ENCODE results near the gene HPSE2. TPM values are rescaled to one million over a fixed set of nuclear protein-coding genes. Genes with fewer than 3 reads are reported as not detected.

Gene HPSE2
- polyA plus RNA-seq, 2 of the 4 experiments (the other 2 are of a cell fraction) = not detected

DNA sequence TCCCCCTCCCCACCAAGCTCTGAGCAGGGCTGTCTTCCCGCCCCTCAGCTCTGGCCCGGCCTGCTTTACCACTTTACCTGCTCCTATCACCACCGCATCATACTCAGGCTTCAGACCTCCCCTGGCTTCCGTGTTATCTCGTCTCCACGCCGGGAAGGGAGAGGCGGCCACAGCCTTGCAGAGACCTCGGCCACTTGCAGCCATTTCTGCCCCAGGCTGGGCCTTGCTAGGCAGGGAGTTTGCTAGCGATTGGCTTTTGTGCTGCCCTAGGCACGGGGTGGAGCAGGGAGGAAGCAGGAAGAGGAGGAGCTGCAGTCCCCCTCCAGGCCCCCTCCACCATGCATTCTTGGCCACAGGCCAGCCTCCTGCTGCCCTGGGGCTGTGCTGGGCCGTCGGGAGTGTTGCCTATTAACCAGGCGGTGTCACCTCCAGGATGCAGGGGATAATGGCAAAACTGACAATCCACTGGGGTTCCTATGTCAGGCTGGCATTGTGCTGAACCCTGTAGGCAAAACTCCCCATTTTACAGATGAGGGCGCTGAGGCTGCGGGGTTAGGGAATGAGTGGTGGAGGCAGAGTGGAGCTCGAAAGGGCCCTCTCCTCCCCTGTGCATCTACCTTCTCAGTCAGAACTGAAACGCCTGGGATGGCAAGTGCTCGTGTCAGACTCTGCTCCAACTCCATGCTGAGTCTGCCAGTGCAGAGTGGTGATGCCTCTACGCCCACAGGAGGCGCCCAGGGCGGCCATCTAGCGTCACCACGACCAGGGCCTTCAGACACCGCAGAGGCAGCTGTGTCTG lies 820.5 kb downstream of the HPSE2 start, which contains the start of gene PYROXD2:
PYROXD2 (minus strand) TSS at position 251 of the 799 bp plus-strand sequence; CDS start at position 204, 47 bp downstream.
- DNase-seq (ENCODE audit: low read depth in 1 of 2, low spot score in 1 of 2) = peak; percentile 75 to 84
- TF ChIP-seq HOXB5 (CRISPR knock-in tag; IDR thresholded peaks at IDR 0.05) = no peak
- TF ChIP-seq, protein P1, sequence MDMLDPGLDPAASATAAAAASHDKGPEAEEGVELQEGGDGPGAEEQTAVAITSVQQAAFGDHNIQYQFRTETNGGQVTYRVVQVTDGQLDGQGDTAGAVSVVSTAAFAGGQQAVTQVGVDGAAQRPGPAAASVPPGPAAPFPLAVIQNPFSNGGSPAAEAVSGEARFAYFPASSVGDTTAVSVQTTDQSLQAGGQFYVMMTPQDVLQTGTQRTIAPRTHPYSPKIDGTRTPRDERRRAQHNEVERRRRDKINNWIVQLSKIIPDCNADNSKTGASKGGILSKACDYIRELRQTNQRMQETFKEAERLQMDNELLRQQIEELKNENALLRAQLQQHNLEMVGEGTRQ (IDR thresholded peaks at IDR 0.05) = no peak
- TF ChIP-seq JUN (IDR thresholded peaks at IDR 0.05) = peak in 1 of 2 experiments; percentile 43; a peak in 1 of 5 replicates
- no peak for TF ChIP-seq FOSB (CRISPR knock-in tag; IDR thresholded peaks at IDR 0.05)
- no peak for TF ChIP-seq EP300 (IDR thresholded peaks at IDR 0.05)
- no peak for TF ChIP-seq RARB (CRISPR knock-in tag; IDR thresholded peaks at IDR 0.05)
- TF ChIP-seq, protein P2, sequence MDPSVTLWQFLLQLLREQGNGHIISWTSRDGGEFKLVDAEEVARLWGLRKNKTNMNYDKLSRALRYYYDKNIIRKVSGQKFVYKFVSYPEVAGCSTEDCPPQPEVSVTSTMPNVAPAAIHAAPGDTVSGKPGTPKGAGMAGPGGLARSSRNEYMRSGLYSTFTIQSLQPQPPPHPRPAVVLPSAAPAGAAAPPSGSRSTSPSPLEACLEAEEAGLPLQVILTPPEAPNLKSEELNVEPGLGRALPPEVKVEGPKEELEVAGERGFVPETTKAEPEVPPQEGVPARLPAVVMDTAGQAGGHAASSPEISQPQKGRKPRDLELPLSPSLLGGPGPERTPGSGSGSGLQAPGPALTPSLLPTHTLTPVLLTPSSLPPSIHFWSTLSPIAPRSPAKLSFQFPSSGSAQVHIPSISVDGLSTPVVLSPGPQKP (IDR thresholded peaks at IDR 0.05; ENCODE audit: low read depth, low read length) = no peak
- no peak for TF ChIP-seq RCOR1 (IDR thresholded peaks at IDR 0.05; ENCODE audit: low read depth, low read length)
- no peak for TF ChIP-seq EHF (CRISPR knock-in tag; IDR thresholded peaks at IDR 0.05)
- TF ChIP-seq, protein P3, sequence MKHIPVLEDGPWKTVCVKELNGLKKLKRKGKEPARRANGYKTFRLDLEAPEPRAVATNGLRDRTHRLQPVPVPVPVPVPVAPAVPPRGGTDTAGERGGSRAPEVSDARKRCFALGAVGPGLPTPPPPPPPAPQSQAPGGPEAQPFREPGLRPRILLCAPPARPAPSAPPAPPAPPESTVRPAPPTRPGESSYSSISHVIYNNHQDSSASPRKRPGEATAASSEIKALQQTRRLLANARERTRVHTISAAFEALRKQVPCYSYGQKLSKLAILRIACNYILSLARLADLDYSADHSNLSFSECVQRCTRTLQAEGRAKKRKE (CRISPR knock-in tag; IDR thresholded peaks at IDR 0.05; ENCODE audit: low read depth) = no peak
- TF ChIP-seq, protein P4, sequence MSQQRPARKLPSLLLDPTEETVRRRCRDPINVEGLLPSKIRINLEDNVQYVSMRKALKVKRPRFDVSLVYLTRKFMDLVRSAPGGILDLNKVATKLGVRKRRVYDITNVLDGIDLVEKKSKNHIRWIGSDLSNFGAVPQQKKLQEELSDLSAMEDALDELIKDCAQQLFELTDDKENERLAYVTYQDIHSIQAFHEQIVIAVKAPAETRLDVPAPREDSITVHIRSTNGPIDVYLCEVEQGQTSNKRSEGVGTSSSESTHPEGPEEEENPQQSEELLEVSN (IDR thresholded peaks at IDR 0.05; ENCODE audit: borderline replicate concordance, low read depth) = no peak
- TF ChIP-seq POLR2A (IDR thresholded peaks at IDR 0.05; ENCODE audit: low read length) = peak; percentile 87
- TF ChIP-seq, protein P5, sequence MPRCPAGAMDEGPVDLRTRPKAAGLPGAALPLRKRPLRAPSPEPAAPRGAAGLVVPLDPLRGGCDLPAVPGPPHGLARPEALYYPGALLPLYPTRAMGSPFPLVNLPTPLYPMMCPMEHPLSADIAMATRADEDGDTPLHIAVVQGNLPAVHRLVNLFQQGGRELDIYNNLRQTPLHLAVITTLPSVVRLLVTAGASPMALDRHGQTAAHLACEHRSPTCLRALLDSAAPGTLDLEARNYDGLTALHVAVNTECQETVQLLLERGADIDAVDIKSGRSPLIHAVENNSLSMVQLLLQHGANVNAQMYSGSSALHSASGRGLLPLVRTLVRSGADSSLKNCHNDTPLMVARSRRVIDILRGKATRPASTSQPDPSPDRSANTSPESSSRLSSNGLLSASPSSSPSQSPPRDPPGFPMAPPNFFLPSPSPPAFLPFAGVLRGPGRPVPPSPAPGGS (IDR thresholded peaks at IDR 0.05) = 0 out of 3 replicates have a peak, but pooled peaks have one; percentile 30
- no peak for TF ChIP-seq FOXS1 (CRISPR knock-in tag; IDR thresholded peaks at IDR 0.05)
- TF ChIP-seq PHF8 (IDR thresholded peaks at IDR 0.05; ENCODE audit: borderline replicate concordance, low read depth) = peak; percentile 22; the same call in 1 of the 2 replicates
- TF ChIP-seq ZC3H11A (IDR thresholded peaks at IDR 0.05) = no peak
- TF ChIP-seq, protein P6, sequence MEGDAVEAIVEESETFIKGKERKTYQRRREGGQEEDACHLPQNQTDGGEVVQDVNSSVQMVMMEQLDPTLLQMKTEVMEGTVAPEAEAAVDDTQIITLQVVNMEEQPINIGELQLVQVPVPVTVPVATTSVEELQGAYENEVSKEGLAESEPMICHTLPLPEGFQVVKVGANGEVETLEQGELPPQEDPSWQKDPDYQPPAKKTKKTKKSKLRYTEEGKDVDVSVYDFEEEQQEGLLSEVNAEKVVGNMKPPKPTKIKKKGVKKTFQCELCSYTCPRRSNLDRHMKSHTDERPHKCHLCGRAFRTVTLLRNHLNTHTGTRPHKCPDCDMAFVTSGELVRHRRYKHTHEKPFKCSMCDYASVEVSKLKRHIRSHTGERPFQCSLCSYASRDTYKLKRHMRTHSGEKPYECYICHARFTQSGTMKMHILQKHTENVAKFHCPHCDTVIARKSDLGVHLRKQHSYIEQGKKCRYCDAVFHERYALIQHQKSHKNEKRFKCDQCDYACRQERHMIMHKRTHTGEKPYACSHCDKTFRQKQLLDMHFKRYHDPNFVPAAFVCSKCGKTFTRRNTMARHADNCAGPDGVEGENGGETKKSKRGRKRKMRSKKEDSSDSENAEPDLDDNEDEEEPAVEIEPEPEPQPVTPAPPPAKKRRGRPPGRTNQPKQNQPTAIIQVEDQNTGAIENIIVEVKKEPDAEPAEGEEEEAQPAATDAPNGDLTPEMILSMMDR (IDR thresholded peaks at IDR 0.05) = no peak
- no peak for TF ChIP-seq BHLHE40 (IDR thresholded peaks at IDR 0.05; ENCODE audit: low read depth, low read length)
- no peak for TF ChIP-seq HOXA7 (CRISPR knock-in tag; IDR thresholded peaks at IDR 0.05)
- TF ChIP-seq RNF2 (IDR thresholded peaks at IDR 0.05; ENCODE audit: borderline replicate concordance, low read depth) = no peak
- no peak for TF ChIP-seq CEBPB (IDR thresholded peaks at IDR 0.05)
- no peak for TF ChIP-seq ZFP36 (IDR thresholded peaks at IDR 0.05; ENCODE audit: borderline replicate concordance, partially characterized antibody)
- TF ChIP-seq, protein P7, sequence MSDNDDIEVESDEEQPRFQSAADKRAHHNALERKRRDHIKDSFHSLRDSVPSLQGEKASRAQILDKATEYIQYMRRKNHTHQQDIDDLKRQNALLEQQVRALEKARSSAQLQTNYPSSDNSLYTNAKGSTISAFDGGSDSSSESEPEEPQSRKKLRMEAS (IDR thresholded peaks at IDR 0.05) = peak; percentile 53
- TF ChIP-seq KDM5A (IDR thresholded peaks at IDR 0.05) = no peak
- TF ChIP-seq MAZ (IDR thresholded peaks at IDR 0.05; ENCODE audit: borderline replicate concordance, low read depth, low read length) = no peak
- TF ChIP-seq, protein P8, sequence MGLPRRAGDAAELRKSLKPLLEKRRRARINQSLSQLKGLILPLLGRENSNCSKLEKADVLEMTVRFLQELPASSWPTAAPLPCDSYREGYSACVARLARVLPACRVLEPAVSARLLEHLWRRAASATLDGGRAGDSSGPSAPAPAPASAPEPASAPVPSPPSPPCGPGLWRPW (IDR thresholded peaks at IDR 0.05) = no peak
- TF ChIP-seq JUNB (IDR thresholded peaks at IDR 0.05) = no peak
- no peak for TF ChIP-seq TFCP2L1 (CRISPR knock-in tag; IDR thresholded peaks at IDR 0.05)
- no peak for TF ChIP-seq SMC3 (IDR thresholded peaks at IDR 0.05)
- TF ChIP-seq SREBF2 (IDR thresholded peaks at IDR 0.05) = no peak
- TF ChIP-seq CBX2 (IDR thresholded peaks at IDR 0.05; ENCODE audit: borderline replicate concordance, low read depth) = no peak
- TF ChIP-seq NR3C1 (IDR thresholded peaks at IDR 0.05) = no peak
- TF ChIP-seq CHD2 (IDR thresholded peaks at IDR 0.05; ENCODE audit: low read length, partially characterized antibody) = no peak
- no peak for TF ChIP-seq HDAC2 (IDR thresholded peaks at IDR 0.05)
- no peak for TF ChIP-seq TP53 (CRISPR knock-in tag; IDR thresholded peaks at IDR 0.05)
- CTCF ChIA-PET = interaction anchor here (0.9 kb wide), 1 partner anchor 8 kb away, joined by 3 read pairs; no protein-coding TSS in a partner anchor
- peak within 1 kb of the TSS; percentile 50 for H3K4me3 ChIP-seq
- H3K4me2 ChIP-seq = peak within 1 kb of the TSS; percentile 81
- no peaks in the 10 kb centered on the region for H3K9me3 ChIP-seq
- no peak for FAIRE-seq
- 46% methylated on average over 20 of the region's 25 CpGs for WGBS (ENCODE audit: missing lambda C conversion rate)
- peak within 1 kb of the TSS; percentile 75 to 88 for H3K27ac ChIP-seq
- ATAC-seq = peak; percentile 76 to 92
- POLR2A ChIA-PET = interaction anchor here (0.6 to 1.4 kb wide), 8 partner anchors 8 to 57 kb away, joined by 3 to 6 read pairs (median 4); no protein-coding TSS in a partner anchor
- peaks cover 14% of the 10 kb centered on the region for H3K4me1 ChIP-seq

Measured in A549 (cell line).